Immature natural killer cell (primary cell): ENCODE measurements around the gene PTPRF. TPM values are rescaled to one million over a fixed set of nuclear protein-coding genes. Genes with fewer than 3 reads are reported as not detected.
"Not testable (repeated sequence)": the region's sequence is repeated elsewhere in the genome, so short reads cannot be mapped to it uniquely, and the experiment has no call there.

Source experiments
- DNase-seq, 3 donors: peaks; one replicate each; pipeline ENCODE4 v3.0.0; 2022; ENCODE audit warnings: mixed read lengths in 1 of 3
- H3K27ac Mint-ChIP-seq, 6 donors: one replicate each; pipeline ENCODE4 v1.8.0; 2020; ENCODE audit warnings: mixed read lengths in 6 of 6, mild to moderate bottlenecking in 5 of 6, inconsistent platforms in 4 of 6, moderate library complexity in 3 of 6
- H3K27me3 Mint-ChIP-seq, 3 donors: one replicate each; pipeline ENCODE4 v1.8.0; 2020 to 2021; ENCODE audit warnings: low read depth in 3 of 3, mild to moderate bottlenecking in 3 of 3, mixed read lengths in 3 of 3, moderate library complexity in 3 of 3, inconsistent platforms in 1 of 3
- H3K36me3 Mint-ChIP-seq, 3 donors: one replicate each; pipeline ENCODE4 v1.8.0; 2020; ENCODE audit warnings: mixed read lengths in 3 of 3, inconsistent platforms in 2 of 3, mild to moderate bottlenecking in 2 of 3
- H3K4me1 Mint-ChIP-seq, 2 donors: one replicate each; pipeline ENCODE4 v1.8.0; 2020; ENCODE audit warnings: inconsistent platforms in 2 of 2, mild to moderate bottlenecking in 2 of 2, mixed read lengths in 2 of 2, moderate library complexity in 1 of 2
- H3K4me3 Mint-ChIP-seq, 5 donors: one replicate each; pipeline ENCODE4 v1.8.0; 2020; ENCODE audit warnings: mild to moderate bottlenecking in 5 of 5, mixed read lengths in 5 of 5, inconsistent platforms in 3 of 5, moderate library complexity in 3 of 5
- H3K9me3 Mint-ChIP-seq, 6 donors: one replicate each; pipeline ENCODE4 v1.8.0; 2020; ENCODE audit warnings: mild to moderate bottlenecking in 6 of 6, mixed read lengths in 6 of 6, inconsistent platforms in 4 of 6, moderate library complexity in 3 of 6
- polyA plus RNA-seq, 3 donors: library from polyadenylated mRNA; unstranded; fragments of 300-500 nt; fragmentation: Illumina TruSeq; gene quantifications; one replicate each; pipeline ENCODE4 v1.2.3, GENCODE V29; 2021

The PTPRF gene
- polyA plus RNA-seq, 3 donors from 2014 or later: not detected

DNA sequence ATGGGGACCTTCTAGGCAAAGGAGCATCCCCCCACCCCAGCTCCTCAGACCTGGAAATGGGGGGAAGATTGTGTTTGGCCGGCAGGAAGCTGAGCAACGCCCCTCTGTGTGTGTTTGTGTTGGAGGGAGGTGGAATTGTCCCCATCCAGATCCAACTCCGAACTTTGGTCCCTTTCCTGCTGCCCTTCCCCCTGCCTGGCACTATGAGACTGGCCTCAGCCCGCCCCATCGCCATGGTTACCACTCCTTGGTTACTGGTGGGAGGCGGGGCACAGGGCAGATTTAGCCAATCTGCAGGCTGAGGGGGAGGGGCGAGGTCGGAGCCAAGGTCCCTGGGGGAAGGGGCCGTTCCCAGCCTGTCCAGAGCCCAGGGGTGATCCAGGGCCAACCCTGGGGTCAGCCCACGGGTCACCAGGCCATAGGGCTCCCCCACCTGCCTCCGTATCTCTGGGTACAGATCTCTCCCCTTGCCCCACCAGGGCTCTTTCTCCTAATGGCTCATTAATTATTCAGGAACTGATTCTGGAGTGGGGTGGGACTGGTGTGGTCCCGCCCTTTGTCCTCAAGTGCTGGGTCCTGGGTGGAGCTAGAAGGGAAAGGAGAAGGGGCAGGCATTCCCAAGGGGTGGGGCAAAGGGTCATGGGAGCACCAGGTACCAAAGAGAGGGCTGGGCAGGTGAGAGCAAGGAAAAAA is 15.2 kb downstream of the PTPRF start:
- no peaks in the 10 kb centered on the region for H3K9me3 Mint-ChIP-seq
- peaks cover 0 to 2% of the 10 kb centered on the region in 2 donors for H3K4me1 Mint-ChIP-seq
- H3K4me3 Mint-ChIP-seq: no peak overlapping the region
- no peak for DNase-seq
- H3K36me3 Mint-ChIP-seq: no peaks in the 10 kb centered on the region
- peaks cover 0 to 10% (median 2%) of the 10 kb centered on the region in 3 donors for H3K27me3 Mint-ChIP-seq
- no peak overlapping the region for H3K27ac Mint-ChIP-seq

DNA sequence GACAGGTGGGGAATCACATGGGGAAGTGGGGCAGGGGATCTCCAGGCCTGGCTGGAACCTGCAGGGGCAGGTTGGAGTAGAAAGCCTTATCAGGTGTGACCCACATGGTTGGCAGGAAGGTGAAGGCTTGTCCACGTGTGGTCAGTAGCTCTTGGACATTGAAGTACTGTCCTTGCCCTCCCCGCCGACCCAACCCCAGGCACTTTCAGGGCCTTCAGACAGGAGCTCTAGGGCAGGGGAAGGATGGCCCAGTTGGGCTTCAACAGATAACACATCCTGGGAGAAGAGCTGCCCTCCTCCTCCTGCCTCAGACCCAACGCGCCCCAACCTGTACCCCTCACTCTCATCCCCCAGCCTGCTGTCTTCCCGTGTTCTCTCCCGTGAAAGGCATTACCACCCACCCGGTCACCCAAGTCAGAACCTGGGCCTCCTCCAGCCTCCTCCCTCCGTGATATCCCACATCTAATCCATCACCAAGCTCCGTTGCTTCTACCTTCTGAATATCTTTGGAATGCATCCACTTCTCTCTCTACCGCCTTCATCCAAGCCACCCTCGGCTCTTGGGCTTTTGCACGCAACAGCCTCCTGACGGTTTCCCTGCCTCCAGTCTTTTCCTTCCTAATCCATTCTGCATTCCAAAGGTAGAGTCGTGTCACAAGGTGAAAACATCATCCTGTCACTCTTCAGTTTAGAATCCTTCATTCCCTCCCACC is 15.9 kb downstream of the PTPRF start:
- H3K9me3 Mint-ChIP-seq: no peaks in the 10 kb centered on the region
- H3K4me3 Mint-ChIP-seq: no peak overlapping the region
- H3K27me3 Mint-ChIP-seq: peaks cover 0 to 10% (median 2%) of the 10 kb centered on the region in 3 donors
- no peaks in the 10 kb centered on the region for H3K36me3 Mint-ChIP-seq
- no peak overlapping the region for H3K27ac Mint-ChIP-seq
- peaks cover 0 to 2% of the 10 kb centered on the region in 2 donors for H3K4me1 Mint-ChIP-seq
- DNase-seq: no peak

DNA sequence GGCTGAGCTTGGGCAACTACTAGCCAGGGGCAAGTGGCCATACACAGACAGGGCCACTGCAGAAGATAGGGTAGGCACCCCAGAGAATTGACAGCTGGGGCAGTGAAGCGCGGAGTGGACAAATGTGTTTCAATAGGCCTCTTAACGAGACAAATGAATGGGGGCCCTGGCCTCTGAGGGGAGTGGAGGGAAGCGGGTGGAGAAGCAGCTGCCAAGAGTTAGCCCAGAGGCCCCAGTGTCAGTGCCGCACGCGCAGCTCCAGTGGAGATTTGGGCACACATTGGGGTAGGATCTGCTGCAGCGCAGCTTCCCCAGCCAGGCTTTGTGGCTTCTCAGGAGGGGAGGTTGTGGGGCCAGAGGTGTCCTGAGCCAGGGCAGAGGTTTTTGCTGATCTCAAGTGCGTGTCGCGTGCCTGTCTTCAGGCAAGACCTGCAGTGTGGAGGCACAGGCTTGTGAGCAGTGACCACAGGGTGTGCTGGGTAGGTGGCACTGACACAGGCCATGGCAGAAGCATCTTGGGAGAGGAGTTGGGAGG is 16.9 kb downstream of the PTPRF start:
- no peak overlapping the region for H3K4me3 Mint-ChIP-seq
- peaks cover 0 to 2% of the 10 kb centered on the region in 2 donors for H3K4me1 Mint-ChIP-seq
- H3K36me3 Mint-ChIP-seq: no peaks in the 10 kb centered on the region
- H3K27me3 Mint-ChIP-seq: peaks cover 0 to 11% (median 2%) of the 10 kb centered on the region in 3 donors
- H3K27ac Mint-ChIP-seq: no peak overlapping the region
- H3K9me3 Mint-ChIP-seq: no peaks in the 10 kb centered on the region
- DNase-seq: no peak

DNA sequence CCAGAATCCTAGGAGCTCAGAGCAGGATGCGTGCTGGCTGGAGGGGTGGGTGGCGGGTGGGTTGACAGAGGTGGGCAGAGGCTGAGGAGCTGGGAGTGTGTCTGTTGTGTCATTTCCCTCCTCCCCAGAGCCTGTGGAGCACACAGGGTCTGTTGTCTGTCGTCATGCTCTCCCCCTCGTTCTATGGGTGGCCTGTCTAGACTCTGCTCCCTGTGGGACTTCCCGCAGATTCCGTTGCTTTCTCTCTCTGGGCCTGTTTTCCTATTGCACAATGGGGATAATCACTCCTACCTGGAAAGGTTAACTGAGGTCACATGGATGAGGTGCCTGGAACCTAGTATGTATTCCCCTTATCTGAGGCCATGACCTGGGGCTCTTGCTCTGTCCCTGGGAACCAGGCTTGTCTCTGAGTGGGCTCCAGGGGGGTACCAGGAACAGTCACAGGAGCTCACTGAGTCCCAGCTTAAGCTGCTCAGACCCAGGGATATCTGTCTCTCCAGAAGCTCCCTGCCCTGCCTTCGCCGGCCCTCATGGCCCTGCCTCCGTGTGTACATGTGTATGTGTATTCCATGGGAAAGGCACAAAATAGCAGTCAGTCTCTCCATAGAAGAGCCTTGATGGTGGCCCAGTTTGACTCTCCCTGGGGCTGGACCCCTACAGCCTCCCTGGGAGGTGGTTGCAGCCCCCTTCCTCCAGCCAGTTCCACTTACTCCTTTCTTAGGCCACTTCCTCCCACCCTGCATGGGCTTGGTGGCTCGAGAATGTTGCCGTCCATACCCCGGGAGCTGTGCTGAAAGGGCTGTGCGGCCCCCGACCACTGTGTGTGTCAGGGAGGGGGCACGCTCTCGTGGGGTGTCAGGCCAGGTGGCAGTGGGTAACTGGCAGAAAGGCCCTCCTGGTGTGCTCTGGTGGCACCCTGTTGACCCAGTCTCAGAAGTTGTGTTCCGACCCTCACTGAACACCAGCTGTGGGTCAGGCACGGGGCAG is 17.9 kb downstream of the PTPRF start:
- Mint-ChIP-seq H3K4me3 (no peak overlapping the region), H3K4me1 (peaks cover 0 to 2% of the 10 kb centered on the region in 2 donors), H3K9me3 (no peaks in the 10 kb centered on the region), H3K36me3 (no peaks in the 10 kb centered on the region), H3K27me3 (peaks cover 0 to 11% (median 2%) of the 10 kb centered on the region in 3 donors), H3K27ac (no peak overlapping the region)
- no peak for DNase-seq

DNA sequence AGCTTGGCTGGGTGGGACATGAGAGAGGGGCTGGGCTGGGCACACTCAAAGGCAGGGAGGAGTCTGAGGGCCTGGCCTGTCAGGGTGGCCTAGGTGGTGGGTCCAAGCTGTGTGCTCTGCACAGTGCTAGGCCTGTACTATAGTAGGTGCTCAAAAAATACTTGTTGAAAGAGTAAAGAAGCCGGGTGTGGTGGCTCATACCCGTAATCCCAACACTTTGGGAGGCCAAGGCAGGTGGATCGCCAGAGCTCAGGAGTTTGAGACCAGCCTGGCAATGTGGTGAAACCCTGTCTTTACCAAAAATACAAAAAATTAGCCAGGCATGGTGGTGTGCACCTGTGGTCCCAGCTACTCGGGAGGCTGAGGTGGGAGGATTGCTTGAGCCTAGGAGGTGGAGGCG is 18.7 kb downstream of the PTPRF start:
- H3K27ac Mint-ChIP-seq: not testable (repeated sequence)
- H3K27me3 Mint-ChIP-seq: peaks cover 2 to 11% (median 2%) of the 10 kb centered on the region in 3 donors
- peak overlapping the region in 1 of 5 donors; percentile 40 for H3K4me3 Mint-ChIP-seq

DNA sequence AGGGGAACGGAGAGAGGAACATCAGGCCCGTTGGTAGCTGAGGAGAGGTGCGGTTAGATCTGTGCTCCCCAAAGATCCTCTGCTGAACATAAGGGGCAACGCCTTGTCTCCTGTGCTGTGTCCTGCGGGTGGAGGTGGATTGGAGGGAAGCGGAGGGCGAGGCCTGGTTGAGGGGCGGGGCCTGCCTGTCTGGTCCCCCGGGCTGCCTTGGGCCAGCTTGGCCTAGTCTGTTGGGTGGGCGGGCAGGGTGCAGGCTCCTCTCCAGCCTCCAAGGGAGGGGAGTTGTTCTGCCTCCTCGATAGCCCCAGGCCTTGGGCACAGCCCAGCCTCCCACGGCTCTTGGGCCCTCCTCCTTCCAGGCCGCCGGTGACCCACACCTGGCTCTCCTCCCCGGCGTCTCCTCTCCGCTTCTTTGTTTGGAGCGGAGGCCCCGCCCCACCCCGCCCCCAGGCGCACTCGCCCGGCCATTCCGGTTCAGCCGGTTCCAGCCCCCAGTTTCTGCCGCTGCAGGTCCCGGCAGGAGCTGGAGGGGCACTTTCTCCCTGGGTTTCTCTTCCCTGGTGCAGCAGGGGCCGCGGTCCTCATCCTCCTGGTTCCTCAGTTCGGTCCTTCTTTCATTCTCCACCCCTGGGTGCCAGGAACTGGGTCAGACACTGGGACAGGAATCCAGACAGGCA is 19.4 kb downstream of the PTPRF start:
- no peak for DNase-seq
- Mint-ChIP-seq H3K9me3 (no peaks in the 10 kb centered on the region), H3K4me3 (peak overlapping the region; percentile 5 to 71 (median 34)), H3K36me3 (no peaks in the 10 kb centered on the region), H3K4me1 (peaks cover 2 to 8% of the 10 kb centered on the region in 2 donors), H3K27me3 (peaks cover 2 to 11% (median 2%) of the 10 kb centered on the region in 3 donors), H3K27ac (peak overlapping the region in 1 of 6 donors; percentile 37)

More for the DNA sequence above, 18.7 kb downstream of the PTPRF start:
- H3K9me3 Mint-ChIP-seq, DNase-seq, H3K36me3 Mint-ChIP-seq, H3K4me1 Mint-ChIP-seq: not testable (repeated sequence)

DNA sequence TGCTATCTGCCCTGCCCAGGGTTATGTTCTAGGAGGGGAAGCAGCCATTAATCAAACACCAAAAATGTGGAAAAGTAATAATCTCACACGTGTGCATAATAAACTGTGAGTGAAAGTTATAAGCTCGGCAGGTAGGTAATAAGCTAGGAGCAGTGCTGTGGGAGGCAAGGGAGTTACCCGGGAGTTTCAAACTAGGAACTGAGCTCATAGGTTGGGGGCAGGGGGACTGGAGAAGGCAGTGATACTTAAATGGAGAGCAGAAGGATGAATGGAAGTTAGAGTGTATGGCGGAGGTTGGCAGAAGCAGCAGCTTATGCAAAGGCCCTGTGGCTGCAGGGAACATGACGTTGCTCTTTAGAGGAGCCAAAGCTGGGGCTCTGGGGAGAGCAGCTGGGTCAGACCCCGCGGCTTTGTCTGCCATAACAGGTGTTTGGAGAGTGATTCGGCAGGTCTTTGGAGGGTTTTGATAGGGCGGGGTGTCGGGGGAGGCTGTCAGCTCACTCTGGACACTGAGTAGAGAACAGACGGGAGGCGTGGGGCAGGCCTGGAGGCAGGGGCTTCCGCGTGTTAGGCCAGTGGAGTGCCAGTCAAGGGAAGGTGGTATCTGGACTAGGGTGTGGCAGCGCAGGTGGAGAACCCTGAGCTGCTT is 20.0 kb downstream of the PTPRF start:
- Mint-ChIP-seq H3K4me3 (peak overlapping the region; percentile 5 to 71 (median 34)), H3K4me1 (peaks cover 2 to 8% of the 10 kb centered on the region in 2 donors), H3K36me3 (no peaks in the 10 kb centered on the region), H3K27ac (peak overlapping the region in 1 of 6 donors; percentile 37), H3K27me3 (peaks cover 2 to 9% (median 2%) of the 10 kb centered on the region in 3 donors), H3K9me3 (no peaks in the 10 kb centered on the region)
- no peak for DNase-seq

DNA sequence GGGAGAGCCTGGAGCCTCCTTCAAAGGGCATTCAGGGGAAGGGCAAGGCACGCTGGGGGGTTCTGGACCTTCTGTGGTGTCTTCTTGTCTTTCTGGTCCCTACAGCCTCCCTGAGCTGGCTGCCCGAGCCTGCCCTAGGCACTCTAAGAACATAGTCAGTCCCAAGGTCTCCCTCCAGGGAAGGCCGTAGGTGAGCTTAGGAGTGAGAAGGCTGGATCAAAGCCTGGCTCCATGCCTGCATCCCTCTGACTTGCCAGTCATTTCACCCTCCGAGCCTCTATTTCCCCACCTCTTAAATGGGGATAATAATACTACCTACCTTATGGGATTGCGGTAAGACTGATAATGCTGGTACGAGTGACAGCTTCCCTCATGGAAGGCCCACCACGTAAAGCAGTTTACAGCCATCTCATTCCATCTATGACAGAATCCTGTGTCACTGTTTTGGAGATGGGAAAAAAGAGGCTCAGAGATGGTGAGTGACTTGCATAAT is 20.8 kb downstream of the PTPRF start:
- H3K9me3 Mint-ChIP-seq: no peaks in the 10 kb centered on the region
- peaks cover 2 to 9% (median 2%) of the 10 kb centered on the region in 3 donors for H3K27me3 Mint-ChIP-seq
- H3K4me3 Mint-ChIP-seq: peak overlapping the region in 1 of 5 donors; percentile 29
- H3K27ac Mint-ChIP-seq: no peak overlapping the region
- H3K36me3 Mint-ChIP-seq: no peaks in the 10 kb centered on the region
- no peak for DNase-seq
- peaks cover 2 to 8% of the 10 kb centered on the region in 2 donors for H3K4me1 Mint-ChIP-seq

DNA sequence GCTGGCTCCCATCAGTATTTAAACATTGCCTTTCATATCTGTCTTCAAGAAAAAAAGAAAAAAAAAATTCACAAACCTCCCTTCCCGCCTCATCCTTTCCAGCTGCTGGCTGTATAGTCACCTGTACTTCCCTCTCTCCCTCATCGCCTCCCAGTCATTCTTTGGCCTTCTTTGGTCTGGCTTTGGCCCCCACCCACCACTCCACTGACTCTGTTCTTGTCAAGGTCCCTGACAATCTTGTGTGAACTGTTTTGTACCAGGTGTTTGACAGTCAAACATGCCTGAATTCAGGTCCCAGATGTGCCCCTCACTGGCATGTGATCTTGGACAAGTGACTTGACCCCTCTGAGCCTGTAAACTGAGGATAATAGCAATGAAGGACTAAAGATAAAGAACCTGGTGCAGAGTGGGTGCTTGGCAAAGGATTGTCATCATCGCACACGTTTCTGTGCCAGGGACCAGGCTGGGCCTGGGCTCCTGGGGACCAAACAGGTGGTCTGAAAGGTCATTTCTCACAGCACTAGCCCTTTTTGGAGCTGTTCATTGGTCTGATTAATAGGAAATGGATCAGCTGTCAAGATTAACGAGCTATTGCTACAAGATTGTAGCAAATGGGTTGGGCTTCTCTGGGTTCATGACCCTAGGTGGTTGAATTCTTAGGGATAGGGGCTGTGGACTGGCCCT is 21.5 kb downstream of the PTPRF start:
- Mint-ChIP-seq H3K36me3 (no peaks in the 10 kb centered on the region), H3K27me3 (peaks cover 2 to 4% (median 2%) of the 10 kb centered on the region in 3 donors), H3K27ac (no peak overlapping the region), H3K9me3 (no peaks in the 10 kb centered on the region), H3K4me1 (peaks cover 2 to 8% of the 10 kb centered on the region in 2 donors), H3K4me3 (peak overlapping the region in 1 of 5 donors; percentile 14)
- no peak for DNase-seq

DNA sequence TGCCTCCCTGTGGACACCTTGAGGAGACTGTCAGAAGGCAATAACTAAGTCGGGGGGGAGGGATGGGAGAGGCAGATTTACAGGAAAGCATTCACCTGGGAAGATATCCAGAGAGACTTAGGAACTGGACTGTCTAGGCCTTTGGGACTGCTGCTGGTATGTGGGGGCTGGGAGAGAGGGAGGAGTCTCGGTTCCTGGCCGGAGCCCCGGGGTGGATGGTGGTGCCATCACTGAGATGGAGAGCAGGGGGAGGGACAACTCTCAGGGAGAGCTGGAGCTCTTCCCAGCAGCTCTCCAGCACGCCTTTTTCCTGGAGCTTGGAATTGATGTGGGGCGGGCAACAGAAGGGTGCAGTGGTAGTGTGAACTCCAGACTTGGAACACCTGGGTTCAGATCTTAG is 22.1 kb downstream of the PTPRF start:
- Mint-ChIP-seq H3K36me3 (no peaks in the 10 kb centered on the region), H3K4me1 (peaks cover 2 to 8% of the 10 kb centered on the region in 2 donors), H3K27ac (no peak overlapping the region), H3K4me3 (no peak overlapping the region), H3K9me3 (no peaks in the 10 kb centered on the region), H3K27me3 (peaks cover under 1 to 4% (median 2%) of the 10 kb centered on the region in 3 donors)
- DNase-seq: no peak

DNA sequence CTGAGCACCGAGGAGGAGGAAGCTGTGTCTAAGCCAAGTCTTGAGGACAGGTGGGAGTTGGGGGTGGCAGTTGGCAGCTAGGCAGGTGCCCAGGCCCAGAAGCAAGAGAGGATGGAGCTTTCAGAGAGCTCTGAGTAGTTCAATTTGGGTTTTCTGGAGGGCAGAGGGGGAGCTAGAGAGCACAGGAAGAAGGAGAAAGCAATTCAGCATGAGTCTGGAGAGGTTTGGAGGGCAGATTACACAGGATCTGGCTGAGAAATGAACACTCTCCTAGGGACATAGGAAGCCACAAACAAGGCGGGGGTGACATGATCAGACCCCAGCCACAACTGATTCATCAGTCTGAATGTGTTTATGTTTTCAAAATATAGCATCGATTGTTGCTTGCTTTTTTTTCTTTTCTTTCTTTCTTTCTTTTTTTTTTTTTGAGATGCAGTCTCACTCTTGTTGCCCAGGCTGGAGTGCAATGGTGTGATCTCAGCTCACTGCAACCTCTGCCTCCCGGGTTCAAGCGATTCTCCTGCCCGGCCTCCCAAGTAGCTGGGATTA is 23.8 kb downstream of the PTPRF start:
- no peaks in the 10 kb centered on the region for H3K9me3 Mint-ChIP-seq
- H3K27me3 Mint-ChIP-seq: peaks cover 0 to 4% (median 2%) of the 10 kb centered on the region in 3 donors
- no peaks in the 10 kb centered on the region for H3K36me3 Mint-ChIP-seq
- H3K4me1 Mint-ChIP-seq: peaks cover 2 to 8% of the 10 kb centered on the region in 2 donors
- peak in 1 of 3 donors; percentile 36 for DNase-seq
- H3K4me3 Mint-ChIP-seq: peak overlapping the region in 2 of 5 donors; percentile 7 to 60
- peak overlapping the region in 2 of 6 donors; percentile 63 to 77 for H3K27ac Mint-ChIP-seq

DNA sequence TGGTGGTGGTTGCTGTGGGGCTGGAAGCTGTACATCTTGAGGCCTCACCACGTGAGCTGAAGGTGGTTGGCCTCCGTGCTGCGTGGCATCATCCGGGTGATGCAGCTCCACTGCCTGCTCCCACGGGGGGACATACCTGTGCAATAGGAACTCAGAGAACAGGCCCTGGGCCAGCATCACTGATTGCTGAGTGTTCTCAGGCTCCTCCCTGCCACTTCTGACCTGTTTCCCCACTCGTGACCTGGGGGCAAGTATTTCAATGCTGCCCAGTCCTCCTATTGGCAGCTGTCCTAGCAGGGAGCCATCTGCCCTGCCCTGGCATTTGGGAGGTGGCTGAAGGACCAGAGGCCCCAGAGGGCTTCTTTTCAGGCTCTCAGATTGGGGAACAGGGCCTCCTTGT is 26.1 kb downstream of the PTPRF start:
- H3K27me3 Mint-ChIP-seq: peaks cover 0 to 2% (median 1%) of the 10 kb centered on the region in 3 donors
- no peak for DNase-seq
- no peak overlapping the region for H3K27ac Mint-ChIP-seq
- peaks cover 0 to 8% of the 10 kb centered on the region in 2 donors for H3K4me1 Mint-ChIP-seq
- H3K36me3 Mint-ChIP-seq: no peaks in the 10 kb centered on the region
- H3K9me3 Mint-ChIP-seq: no peaks in the 10 kb centered on the region
- H3K4me3 Mint-ChIP-seq: no peak overlapping the region
